ENCODE measurements around the gene PLSCR3.
A peak's percentile ranks its signal among the peaks of the same experiment; 100 is the strongest.

Gene PLSCR3

GRCh38 chr17:7406235-7406825 lies 12.0 kb upstream of the PLSCR3 start:
- no peaks in the 10 kb centered on the region for H3K9me3 Mint-ChIP-seq
- peaks cover 19% of the 10 kb centered on the region for H3K4me1 Mint-ChIP-seq
- H3K27ac Mint-ChIP-seq: no peak overlapping the region
- DNase-seq (ENCODE audit: low spot score in 2 of 2) (no peak), ATAC-seq (ENCODE audit: low read depth) (no peak)
- peak overlapping the region; percentile 75 for H3K4me3 Mint-ChIP-seq
- H3K27me3 Mint-ChIP-seq: peaks cover 16% of the 10 kb centered on the region
- H3K36me3 Mint-ChIP-seq: peaks cover 2% of the 10 kb centered on the region

GRCh38 chr17:7405350-7406234 lies 11.3 kb upstream of the PLSCR3 start:
- DNase-seq (ENCODE audit: low spot score in 2 of 2) (no peak), ATAC-seq (ENCODE audit: low read depth) (no peak)
- Mint-ChIP-seq H3K4me1 (peaks cover 19% of the 10 kb centered on the region), H3K4me3 (peak overlapping the region; percentile 89), H3K27me3 (peaks cover 16% of the 10 kb centered on the region), H3K9me3 (no peaks in the 10 kb centered on the region), H3K27ac (peak overlapping the region; percentile 72), H3K36me3 (peaks cover 2% of the 10 kb centered on the region)

- Mint-ChIP-seq H3K9me3 (no peaks in the 10 kb centered on the region), H3K27ac (peak overlapping the region; percentile 91), H3K36me3 (peaks cover 2% of the 10 kb centered on the region), H3K4me3 (peak overlapping the region; percentile 97), H3K27me3 (peaks cover 15% of the 10 kb centered on the region), H3K4me1 (peaks cover 19% of the 10 kb centered on the region)
- ATAC-seq (ENCODE audit: low read depth) (peak; percentile 37), DNase-seq (ENCODE audit: low spot score in 2 of 2) (peak in 1 of 2 donors; percentile 51)
Measured at GRCh38 chr17:7404737-7405349, 10.5 kb upstream of the PLSCR3 start.

- ATAC-seq (ENCODE audit: low read depth): peak; percentile 92
- no peaks in the 10 kb centered on the region for H3K9me3 Mint-ChIP-seq
- H3K27me3 Mint-ChIP-seq: peaks cover 10% of the 10 kb centered on the region
- DNase-seq (ENCODE audit: low spot score in 2 of 2): peak; percentile 86 to 87
- peak within 1 kb of the TSS; percentile 91 for H3K27ac Mint-ChIP-seq
- peak within 1 kb of the TSS; percentile 97 for H3K4me3 Mint-ChIP-seq
- H3K4me1 Mint-ChIP-seq: peaks cover 18% of the 10 kb centered on the region
- peaks cover 2% of the 10 kb centered on the region for H3K36me3 Mint-ChIP-seq
Measured at GRCh38 chr17:7403977-7404736, 9.8 kb upstream of the PLSCR3 start, which contains the start of gene TMEM256. TMEM256 (minus strand) TSS chr17:7404097; CDS start chr17:7404084, 13 bp downstream.

- Mint-ChIP-seq H3K4me3 (peak overlapping the region; percentile 97), H3K27ac (peak overlapping the region; percentile 91), H3K36me3 (peaks cover 2% of the 10 kb centered on the region), H3K9me3 (no peaks in the 10 kb centered on the region), H3K27me3 (peaks cover 8% of the 10 kb centered on the region), H3K4me1 (peaks cover 16% of the 10 kb centered on the region)
- ATAC-seq (ENCODE audit: low read depth) (peak; percentile 6), DNase-seq (ENCODE audit: low spot score in 2 of 2) (no peak)
Measured at GRCh38 chr17:7403727-7403976, 9.3 kb upstream of the PLSCR3 start.

GRCh38 chr17:7403043-7403726 lies 8.9 kb upstream of the PLSCR3 start:
- Mint-ChIP-seq H3K4me3 (peak overlapping the region; percentile 97), H3K36me3 (peaks cover 2% of the 10 kb centered on the region), H3K9me3 (no peaks in the 10 kb centered on the region), H3K27ac (peak overlapping the region; percentile 91), H3K27me3 (peaks cover 8% of the 10 kb centered on the region), H3K4me1 (peaks cover 16% of the 10 kb centered on the region)
- ATAC-seq (ENCODE audit: low read depth): no peak
- DNase-seq (ENCODE audit: low spot score in 2 of 2): no peak

GRCh38 chr17:7398612-7399011 lies 4.3 kb upstream of the PLSCR3 start:
- ATAC-seq (ENCODE audit: low read depth) (no peak), DNase-seq (ENCODE audit: low spot score in 2 of 2) (no peak)
- Mint-ChIP-seq H3K9me3 (no peaks in the 10 kb centered on the region), H3K4me1 (peaks cover 17% of the 10 kb centered on the region), H3K27ac (no peak overlapping the region), H3K27me3 (no peaks in the 10 kb centered on the region), H3K36me3 (peaks cover 2% of the 10 kb centered on the region), H3K4me3 (no peak overlapping the region)

- Mint-ChIP-seq H3K9me3 (no peaks in the 10 kb centered on the region), H3K4me1 (peaks cover 14% of the 10 kb centered on the region), H3K27me3 (no peaks in the 10 kb centered on the region), H3K27ac (no peak overlapping the region), H3K4me3 (no peak overlapping the region), H3K36me3 (peaks cover 1% of the 10 kb centered on the region)
- ATAC-seq (ENCODE audit: low read depth): no peak
- no peak for DNase-seq (ENCODE audit: low spot score in 2 of 2)
Measured at GRCh38 chr17:7396147-7396546, 1.8 kb upstream of the PLSCR3 start.

GRCh38 chr17:7393613-7394451 lies 493 bp downstream of the PLSCR3 start:
- peaks cover 10% of the 10 kb centered on the region for H3K36me3 Mint-ChIP-seq
- peak overlapping the region; percentile 93 for H3K4me3 Mint-ChIP-seq

GRCh38 chr17:7392696-7393612 lies 1.4 kb downstream of the PLSCR3 start:
- ATAC-seq (ENCODE audit: low read depth): no peak
- H3K27me3 Mint-ChIP-seq: no peaks in the 10 kb centered on the region
- H3K4me3 Mint-ChIP-seq: peak overlapping the region; percentile 93
- no peaks in the 10 kb centered on the region for H3K9me3 Mint-ChIP-seq
- no peak for DNase-seq (ENCODE audit: low spot score in 2 of 2)
- H3K27ac Mint-ChIP-seq: no peak overlapping the region
- peaks cover 14% of the 10 kb centered on the region for H3K4me1 Mint-ChIP-seq
- peaks cover 10% of the 10 kb centered on the region for H3K36me3 Mint-ChIP-seq

More at GRCh38 chr17:7393613-7394451, 493 bp downstream of the PLSCR3 start:
- Mint-ChIP-seq H3K27me3 (no peaks in the 10 kb centered on the region), H3K4me1 (peaks cover 14% of the 10 kb centered on the region), H3K9me3 (no peaks in the 10 kb centered on the region), H3K27ac (peak overlapping the region; percentile 81)
- DNase-seq (ENCODE audit: low spot score in 2 of 2): no peak
- peak; percentile 74 for ATAC-seq (ENCODE audit: low read depth)

- ATAC-seq (ENCODE audit: low read depth): no peak
- no peak overlapping the region for H3K4me3 Mint-ChIP-seq
- no peaks in the 10 kb centered on the region for H3K9me3 Mint-ChIP-seq
- peaks cover 10% of the 10 kb centered on the region for H3K36me3 Mint-ChIP-seq
- no peaks in the 10 kb centered on the region for H3K27me3 Mint-ChIP-seq
- no peak overlapping the region for H3K27ac Mint-ChIP-seq
- H3K4me1 Mint-ChIP-seq: peaks cover 14% of the 10 kb centered on the region
- DNase-seq (ENCODE audit: low spot score in 2 of 2): no peak
Measured at GRCh38 chr17:7391307-7391706, 3.0 kb downstream of the PLSCR3 start.

Measured in memory B cell (primary cell).